HepG2 (cell line): ENCODE data around the gene ZNF526. TPM values are rescaled to one million over a fixed set of nuclear protein-coding genes. Genes with fewer than 3 reads are reported as not detected.

ENCODE experiments used
- AKAP8 ChIP-seq: sonication (generic); formaldehyde crosslinking; IDR thresholded peaks from 2 replicates; pipeline ENCODE4 v1.5.1; 2020; ENCODE audit warnings: mild to moderate bottlenecking, missing genetic modification reagents
- BCLAF1 ChIP-seq: fragments of 450-650 bp; IDR thresholded peaks from 2 replicates; pipeline ENCODE4 v1.6.1; 2017; ENCODE audit warnings: mild to moderate bottlenecking
- FUBP1 ChIP-seq: sonication (generic); formaldehyde crosslinking; IDR thresholded peaks from 2 replicates; pipeline ENCODE4 v1.5.1; 2020; ENCODE audit warnings: missing genetic modification reagents, mild to moderate bottlenecking, borderline replicate concordance
- HINFP ChIP-seq: sonication (generic); formaldehyde crosslinking; IDR thresholded peaks from 2 replicates; pipeline ENCODE4 v1.4.0; 2020; ENCODE audit warnings: low read depth, mild to moderate bottlenecking, missing genetic modification reagents
- NFAT5 ChIP-seq: sonication (generic); formaldehyde crosslinking; IDR thresholded peaks from 2 replicates; pipeline ENCODE4 v1.4.0; 2020; ENCODE audit warnings: missing genetic modification reagents
- SKIL ChIP-seq: sonication (generic); formaldehyde crosslinking; IDR thresholded peaks from 2 replicates; pipeline ENCODE4 v1.8.0; 2022; ENCODE audit warnings: missing genetic modification reagents, mild to moderate bottlenecking, moderate library complexity, borderline replicate concordance
- TFDP2 ChIP-seq: sonication (generic); formaldehyde crosslinking; IDR thresholded peaks from 2 replicates; pipeline ENCODE4 v1.4.0; 2020; ENCODE audit warnings: missing genetic modification reagents
- ZBTB44 ChIP-seq: sonication (generic); formaldehyde crosslinking; IDR thresholded peaks from 2 replicates; pipeline ENCODE4 v1.4.0; 2020; ENCODE audit warnings: missing genetic modification reagents
- ZFP82 ChIP-seq: sonication (generic); formaldehyde crosslinking; IDR thresholded peaks from 2 replicates; pipeline ENCODE4 v1.5.1; 2020; ENCODE audit warnings: mild to moderate bottlenecking, missing genetic modification reagents, borderline replicate concordance
- polyA plus RNA-seq, 8 experiments: library from polyadenylated mRNA; depleted of rRNA in 3 of 8; stranded (reverse) in 7 of 8; unstranded in 1 of 8; fragments of >200 nt; fragmentation: Illumina TruSeq in 4 of 8; extraction: Trizol in 4 of 8; gene quantifications; 2 replicates each; pipeline versions ENCODE4 v1.2.1 to v1.2.3, GENCODE V29; 2011 to 2016; ENCODE audit warnings: low read depth in 4 of 8, missing spikeins in 1 of 8, mixed read lengths in 1 of 8; ENCODE audit not compliant: insufficient read depth in 1 of 8
- total RNA-seq, 5 experiments: library from RNA; depleted of rRNA; stranded (reverse); fragments of >200 nt; fragmentation: Illumina TruSeq; extraction: Trizol; gene quantifications; 2 replicates each; pipeline ENCODE4 v1.2.3, GENCODE V29; 2016; ENCODE audit warnings: low read depth in 1 of 5

ZNF526 gene
- total and polyA plus RNA-seq, 2 of the 13 experiments (the other 11 are each of a cell fraction or from before 2014, with no cell fraction given), result 3.3 to 8.4 TPM

GRCh38 chr19:42254089-42254849, 34.2 kb downstream of the ZNF526 start (continued):
- TF ChIP-seq BCLAF1, result no peak
- TF ChIP-seq TFDP2 (CRISPR knock-in tag), result 0 out of 2 replicates have a peak, but pooled peaks have one; percentile 38
- TF ChIP-seq HINFP, result no peak
- 0 out of 2 replicates have a peak, but pooled peaks have one; percentile 11 for TF ChIP-seq AKAP8 (CRISPR knock-in tag)
- TF ChIP-seq SKIL (CRISPR knock-in tag), result peak; percentile 53; the same call in 1 of the 2 replicates
- no peak for TF ChIP-seq ZBTB44 (CRISPR knock-in tag)
- no peak for TF ChIP-seq NFAT5 (CRISPR knock-in tag)
- TF ChIP-seq FUBP1 (CRISPR knock-in tag), result no peak
- TF ChIP-seq ZFP82 (CRISPR knock-in tag), result no peak
